NCI-H2196 (cell line): ENCODE results near the gene HTR3A.
A peak's percentile ranks its signal among the peaks of the same experiment; 100 is the strongest.
"Not testable (repeated sequence)": the region's sequence is repeated elsewhere in the genome, so short reads cannot be mapped to it uniquely, and the experiment has no call there.

Experiments used
- DNase-seq: peaks from one replicate; lab custom pipeline; 2025; ENCODE audit not compliant: unreplicated experiment; lab: John Stamatoyannopoulos, UW

Gene HTR3A

GRCh38 chr11:113974741-113975470 lies at the start of gene HTR3A:
Gene HTR3A (plus strand): TSS chr11:113975108. CDS start chr11:113975326, 218 bp downstream.
- DNase-seq: peak; percentile 92

GRCh38 chr11:113926273-113927197 lies 48.4 kb upstream of the HTR3A start:
- no peak for DNase-seq

- DNase-seq: no peak
Measured at GRCh38 chr11:113928311-113928710, 46.6 kb upstream of the HTR3A start.

- no peak for DNase-seq
Measured at GRCh38 chr11:113932788-113933187, 42.1 kb upstream of the HTR3A start.

GRCh38 chr11:113934193-113934592 lies 40.7 kb upstream of the HTR3A start:
- DNase-seq: not testable (repeated sequence)

- no peak for DNase-seq
Measured at GRCh38 chr11:113934761-113935160, 40.1 kb upstream of the HTR3A start.

GRCh38 chr11:113935858-113936257 lies 39.0 kb upstream of the HTR3A start:
- no peak for DNase-seq

GRCh38 chr11:113937918-113938317 lies 37.0 kb upstream of the HTR3A start:
- no peak for DNase-seq

- no peak for DNase-seq
Measured at GRCh38 chr11:113942256-113942655, 32.7 kb upstream of the HTR3A start.

GRCh38 chr11:113946162-113946561 lies 28.7 kb upstream of the HTR3A start:
- not testable (repeated sequence) for DNase-seq

- DNase-seq: no peak
Measured at GRCh38 chr11:113947994-113948393, 26.9 kb upstream of the HTR3A start.

- no peak for DNase-seq
Measured at GRCh38 chr11:113949891-113950290, 25.0 kb upstream of the HTR3A start.

- DNase-seq: no peak
Measured at GRCh38 chr11:113951537-113951936, 23.4 kb upstream of the HTR3A start.

- no peak for DNase-seq
Measured at GRCh38 chr11:113952070-113952469, 22.8 kb upstream of the HTR3A start.

GRCh38 chr11:113952588-113952987 lies 22.3 kb upstream of the HTR3A start:
- DNase-seq: no peak

- no peak for DNase-seq
Measured at GRCh38 chr11:113954235-113954634, 20.7 kb upstream of the HTR3A start.

GRCh38 chr11:113956986-113957385 lies 17.9 kb upstream of the HTR3A start:
- DNase-seq: no peak

GRCh38 chr11:113960702-113961330 lies 14.1 kb upstream of the HTR3A start:
- DNase-seq: no peak

- no peak for DNase-seq
Measured at GRCh38 chr11:113967361-113967760, 7.5 kb upstream of the HTR3A start.

- DNase-seq: no peak
Measured at GRCh38 chr11:113971506-113972195, 3.3 kb upstream of the HTR3A start.

GRCh38 chr11:113977071-113977490 lies 2.2 kb downstream of the HTR3A start:
- DNase-seq: no peak
